Putamen (tissue), 1 donor: ENCODE measurements around the gene ABHD17B.

Source experiments
- DNase-seq: peaks from one replicate; pipeline ENCODE4 v3.0.0-alpha.2; 2016; ENCODE audit warnings: low spot score

Gene ABHD17B

DNA sequence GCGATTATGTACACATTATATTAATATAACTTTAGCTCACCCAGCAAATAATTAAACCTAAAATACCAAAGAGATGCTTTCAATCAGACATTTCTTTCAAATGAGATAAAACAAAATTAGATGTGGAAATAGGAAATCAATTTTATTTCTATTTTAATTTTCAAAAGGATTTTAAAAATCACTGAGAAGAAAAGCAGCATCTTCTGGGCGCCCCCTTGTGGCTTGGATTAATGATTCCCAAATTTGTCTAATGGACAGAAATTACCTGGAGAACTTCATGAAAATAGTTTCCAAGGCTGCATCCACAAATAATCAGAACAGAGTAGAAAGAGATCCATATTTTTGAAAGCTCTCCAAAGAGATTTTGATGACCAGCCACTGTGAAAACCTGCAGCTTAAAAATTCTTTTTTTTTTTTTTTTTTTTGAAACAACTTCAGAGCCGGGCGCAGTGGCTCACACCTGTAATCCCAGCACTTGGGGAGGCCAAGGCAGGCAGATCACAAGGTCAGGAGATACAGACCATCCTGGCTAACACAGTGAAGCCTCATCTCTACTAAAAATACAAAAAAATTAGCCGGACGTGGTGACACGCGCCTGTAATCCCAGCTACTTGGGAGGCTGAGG is 91.8 kb downstream of the ABHD17B start:
- no peak for DNase-seq

DNA sequence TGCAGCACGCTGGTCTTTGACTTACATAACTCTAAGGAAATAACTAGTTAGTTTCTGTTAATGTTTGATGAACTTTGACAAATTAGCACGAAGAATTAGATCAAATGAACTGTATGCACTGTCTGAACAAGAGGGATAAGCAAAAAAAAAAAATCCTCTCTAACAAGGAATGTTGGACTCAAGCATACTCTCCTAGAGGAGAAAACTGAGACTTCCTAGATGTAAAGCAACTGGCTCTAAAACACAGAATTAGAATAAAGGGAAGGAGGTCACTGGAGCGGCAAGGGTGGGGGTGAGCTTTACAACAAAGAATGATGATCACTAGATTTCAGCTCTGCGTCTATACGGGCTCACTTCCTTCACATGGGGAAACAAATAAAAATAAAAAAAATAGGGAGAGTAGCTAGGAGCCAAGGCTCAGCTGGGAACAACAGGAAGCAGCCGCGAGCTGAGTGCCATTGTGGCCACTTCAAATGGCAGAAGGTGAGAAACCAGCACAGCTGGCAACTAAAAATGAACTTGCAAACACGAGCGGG is 94.0 kb downstream of the ABHD17B start:
- no peak for DNase-seq
